ENCODE measurements around the gene SELENOO.

Gene SELENOO

DNA sequence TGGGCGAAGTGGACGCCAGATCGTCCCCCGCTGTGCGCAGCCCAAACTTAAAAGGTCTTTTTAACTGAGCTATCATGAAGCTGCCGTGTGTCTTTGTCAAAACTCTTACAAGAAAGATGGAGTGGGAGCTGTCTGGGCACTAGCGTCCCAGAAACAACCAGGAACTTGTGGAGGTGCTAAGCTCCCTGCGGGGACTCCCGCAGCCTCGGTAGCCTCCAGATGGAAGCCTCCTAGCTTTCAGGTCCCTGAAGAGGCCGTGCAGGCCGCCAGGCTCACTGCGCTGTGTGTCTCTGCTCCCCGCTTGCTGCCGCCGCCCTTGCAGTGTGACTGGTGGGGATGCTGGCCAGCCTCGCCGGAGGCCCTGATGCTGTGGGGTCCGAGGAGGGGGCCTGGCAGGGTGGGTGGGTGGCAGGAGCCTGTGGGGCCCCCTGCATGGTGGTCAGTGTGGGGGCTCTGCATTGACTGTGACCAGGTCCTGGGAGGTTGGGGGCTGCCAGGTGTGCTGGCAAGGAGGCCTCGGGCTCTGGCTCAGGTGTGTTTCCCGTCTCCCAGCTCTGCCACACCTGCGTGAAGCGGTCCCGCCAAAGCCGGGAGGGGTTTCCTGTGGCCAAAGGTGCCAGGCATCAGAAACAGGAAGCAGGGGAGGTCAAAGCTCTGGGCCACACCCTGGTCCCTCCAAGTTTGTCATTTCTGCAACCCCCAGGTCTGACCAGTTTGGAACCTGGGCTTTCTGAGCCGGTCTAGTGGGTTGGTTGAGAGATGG is 13.9 kb upstream of the SELENOO start:
- DNase-seq (ENCODE audit: low spot score) (no peak), ATAC-seq (ENCODE audit: low read depth) (no peak)
- Histone ChIP-seq H3K4me3 (ENCODE audit: severe bottlenecking) (peak overlapping the region; percentile 58), H3K9me3 (ENCODE audit: severe bottlenecking) (no peaks in the 10 kb centered on the region), H3K27me3 (ENCODE audit: insufficient read depth, poor library complexity, severe bottlenecking) (no peaks in the 10 kb centered on the region), H3K27ac (ENCODE audit: poor library complexity, severe bottlenecking) (peak overlapping the region; percentile 73), H3K4me1 (ENCODE audit: insufficient read depth, poor library complexity, severe bottlenecking) (peaks cover 22% of the 10 kb centered on the region), H3K36me3 (ENCODE audit: low read depth) (peaks cover 17% of the 10 kb centered on the region)
- TF ChIP-seq, protein P1, sequence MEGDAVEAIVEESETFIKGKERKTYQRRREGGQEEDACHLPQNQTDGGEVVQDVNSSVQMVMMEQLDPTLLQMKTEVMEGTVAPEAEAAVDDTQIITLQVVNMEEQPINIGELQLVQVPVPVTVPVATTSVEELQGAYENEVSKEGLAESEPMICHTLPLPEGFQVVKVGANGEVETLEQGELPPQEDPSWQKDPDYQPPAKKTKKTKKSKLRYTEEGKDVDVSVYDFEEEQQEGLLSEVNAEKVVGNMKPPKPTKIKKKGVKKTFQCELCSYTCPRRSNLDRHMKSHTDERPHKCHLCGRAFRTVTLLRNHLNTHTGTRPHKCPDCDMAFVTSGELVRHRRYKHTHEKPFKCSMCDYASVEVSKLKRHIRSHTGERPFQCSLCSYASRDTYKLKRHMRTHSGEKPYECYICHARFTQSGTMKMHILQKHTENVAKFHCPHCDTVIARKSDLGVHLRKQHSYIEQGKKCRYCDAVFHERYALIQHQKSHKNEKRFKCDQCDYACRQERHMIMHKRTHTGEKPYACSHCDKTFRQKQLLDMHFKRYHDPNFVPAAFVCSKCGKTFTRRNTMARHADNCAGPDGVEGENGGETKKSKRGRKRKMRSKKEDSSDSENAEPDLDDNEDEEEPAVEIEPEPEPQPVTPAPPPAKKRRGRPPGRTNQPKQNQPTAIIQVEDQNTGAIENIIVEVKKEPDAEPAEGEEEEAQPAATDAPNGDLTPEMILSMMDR (IDR thresholded peaks at IDR 0.05; ENCODE audit: poor library complexity, severe bottlenecking), result no peak

- TF ChIP-seq, protein P1 (IDR thresholded peaks at IDR 0.05; ENCODE audit: poor library complexity, severe bottlenecking), result no peak
- DNase-seq (ENCODE audit: low spot score) (no peak), ATAC-seq (ENCODE audit: low read depth) (no peak)
- Histone ChIP-seq H3K27me3 (ENCODE audit: insufficient read depth, poor library complexity, severe bottlenecking) (no peaks in the 10 kb centered on the region), H3K27ac (ENCODE audit: poor library complexity, severe bottlenecking) (peak overlapping the region; percentile 80), H3K36me3 (ENCODE audit: low read depth) (peaks cover 31% of the 10 kb centered on the region), H3K4me3 (ENCODE audit: severe bottlenecking) (no peak overlapping the region), H3K9me3 (ENCODE audit: severe bottlenecking) (no peaks in the 10 kb centered on the region), H3K4me1 (ENCODE audit: insufficient read depth, poor library complexity, severe bottlenecking) (peaks cover 26% of the 10 kb centered on the region)
These were observed 12.5 kb upstream of the SELENOO start for GRCh38 chr22:50188356-50188755.

DNA sequence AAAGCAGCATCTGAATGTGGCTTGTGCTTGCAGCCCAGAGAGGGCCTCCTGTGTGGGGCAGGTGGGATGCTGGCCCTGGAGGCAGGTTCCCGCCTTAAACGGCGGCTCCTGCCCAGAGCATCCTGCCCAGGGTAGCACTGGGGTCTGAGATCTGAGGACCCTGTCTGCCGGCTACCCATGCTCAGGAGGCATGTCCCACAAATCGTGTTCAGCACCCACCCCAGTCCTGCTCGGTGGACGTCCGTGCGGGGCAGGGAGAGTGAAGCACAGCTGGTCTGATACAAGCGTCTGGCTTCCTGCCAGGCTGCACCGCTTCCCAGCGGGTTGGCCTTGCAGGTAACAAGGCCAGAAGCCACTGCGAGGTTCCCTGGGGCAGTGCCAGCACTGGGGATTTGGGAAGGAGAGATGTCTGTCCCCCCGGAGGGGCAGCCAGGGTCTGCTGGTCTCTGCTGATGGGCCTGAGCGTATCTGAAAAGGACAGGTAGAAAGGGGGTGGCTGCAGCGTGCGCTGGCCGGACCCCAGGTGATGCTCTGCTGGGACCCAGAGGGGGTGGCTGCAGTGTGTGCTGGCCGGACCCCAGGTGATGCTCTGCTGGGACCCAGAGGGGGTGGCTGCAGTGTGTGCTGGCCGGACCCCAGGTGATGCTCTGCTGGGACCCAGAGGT is 11.5 kb upstream of the SELENOO start:
- no peaks in the 10 kb centered on the region for H3K9me3 ChIP-seq (ENCODE audit: severe bottlenecking)
- no peak for ATAC-seq (ENCODE audit: low read depth)
- H3K36me3 ChIP-seq (ENCODE audit: low read depth), result peaks cover 38% of the 10 kb centered on the region
- no peak overlapping the region for H3K4me3 ChIP-seq (ENCODE audit: severe bottlenecking)
- H3K27ac ChIP-seq (ENCODE audit: poor library complexity, severe bottlenecking), result peak overlapping the region; percentile 80
- no peak for DNase-seq (ENCODE audit: low spot score)
- H3K27me3 ChIP-seq (ENCODE audit: insufficient read depth, poor library complexity, severe bottlenecking), result no peaks in the 10 kb centered on the region
- TF ChIP-seq, protein P1 (IDR thresholded peaks at IDR 0.05; ENCODE audit: poor library complexity, severe bottlenecking), result no peak
- peaks cover 26% of the 10 kb centered on the region for H3K4me1 ChIP-seq (ENCODE audit: insufficient read depth, poor library complexity, severe bottlenecking)

GRCh38 chr22:50189849-50190181 is 11.0 kb upstream of the SELENOO start:
- H3K4me1 ChIP-seq (ENCODE audit: insufficient read depth, poor library complexity, severe bottlenecking), result peaks cover 26% of the 10 kb centered on the region
- H3K4me3 ChIP-seq (ENCODE audit: severe bottlenecking), result peak overlapping the region; percentile 35
- no peaks in the 10 kb centered on the region for H3K27me3 ChIP-seq (ENCODE audit: insufficient read depth, poor library complexity, severe bottlenecking)
- TF ChIP-seq, protein P1 (IDR thresholded peaks at IDR 0.05; ENCODE audit: poor library complexity, severe bottlenecking), result no peak
- DNase-seq (ENCODE audit: low spot score), result no peak
- H3K27ac ChIP-seq (ENCODE audit: poor library complexity, severe bottlenecking), result peak overlapping the region; percentile 80
- no peaks in the 10 kb centered on the region for H3K9me3 ChIP-seq (ENCODE audit: severe bottlenecking)
- peak; percentile 42 for ATAC-seq (ENCODE audit: low read depth)
- H3K36me3 ChIP-seq (ENCODE audit: low read depth), result peaks cover 43% of the 10 kb centered on the region
